ENCODE data around the gene ID4.

GRCh38 chr6:19866985-19867627, 29.9 kb downstream of the ID4 start:
- no peak for TF ChIP-seq CTCF (IDR thresholded peaks at IDR 0.05; ENCODE audit: low read depth, low read length, poor library complexity, severe bottlenecking)
- TF ChIP-seq EZH2phosphoT487 (IDR thresholded peaks at IDR 0.05; ENCODE audit: borderline replicate concordance, low read length), result no peak
